ENCODE data around the gene RIPOR1. TPM values are rescaled to one million over a fixed set of nuclear protein-coding genes. Genes with fewer than 3 reads are reported as not detected.

The RIPOR1 gene
- total RNA-seq, 1 experiment from 2014 or later: 82.2 TPM

DNA sequence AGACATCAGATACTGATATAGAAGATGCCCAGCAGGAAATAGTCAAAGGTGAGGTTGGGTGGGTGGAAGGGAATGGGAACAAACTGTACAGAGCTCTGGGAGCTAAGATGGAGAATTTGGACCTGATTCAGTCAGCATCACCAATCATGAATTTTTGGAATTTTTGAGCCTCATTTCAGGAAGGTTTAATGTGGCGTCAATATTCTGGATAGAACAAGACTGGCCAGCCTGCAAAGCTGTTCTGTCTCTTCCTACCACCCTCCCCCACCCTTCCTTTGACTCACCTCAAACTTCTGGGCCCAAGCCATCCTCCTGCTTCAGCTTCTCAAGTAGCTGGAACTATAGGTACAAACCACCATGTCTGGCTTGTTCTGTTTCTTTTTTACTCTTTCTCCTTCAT lies 66.3 kb downstream of the RIPOR1 start:
- no TSS peak for BruUV-seq (replicated peaks)
- H3K36me3 ChIP-seq (ENCODE audit: control insufficient read depth, insufficient read depth, low read length): no peaks in the 10 kb centered on the region
- no peaks in the 10 kb centered on the region for H3K27me3 ChIP-seq (ENCODE audit: control insufficient read depth, insufficient read depth, low read length)
- ChIA-PET CTCF (no interaction called here), POLR2A (interaction anchor here (0.6 kb wide), 1 partner anchor 12 kb away, joined by 7 read pairs; no protein-coding TSS in a partner anchor)
- H3K4me3 ChIP-seq (ENCODE audit: low read depth in 2 of 2, low read length in 2 of 2): no peak overlapping the region
- ATAC-seq (no peak), DNase-seq (ENCODE audit: low read depth, low spot score) (no peak)
- H3K9me3 ChIP-seq (ENCODE audit: control insufficient read depth, insufficient read depth, low read depth, low read length): no peaks in the 10 kb centered on the region
- in situ Hi-C loops (cut with HindIII; ENCODE audit: low pct_unique_long_range_greater_than_20kb, low sequenced_read_pairs): no loop called here
- intact Hi-C loops (cut with micrococcal nuclease; ENCODE audit: unreplicated experiment): no loop called here
- H3K4me1 ChIP-seq (ENCODE audit: control insufficient read depth, insufficient read depth, low read length): no peaks in the 10 kb centered on the region
- TF ChIP-seq TCF7L2 (IDR thresholded peaks at IDR 0.05; ENCODE audit: low read depth, low read length) (no peak), POLR2AphosphoS5 (IDR thresholded peaks at IDR 0.05; ENCODE audit: low read depth, low read length) (no peak), SIN3A (IDR thresholded peaks at IDR 0.05; ENCODE audit: borderline replicate concordance, insufficient read depth, low read depth, low read length) (no peak)
- TF ChIP-seq, protein P1, sequence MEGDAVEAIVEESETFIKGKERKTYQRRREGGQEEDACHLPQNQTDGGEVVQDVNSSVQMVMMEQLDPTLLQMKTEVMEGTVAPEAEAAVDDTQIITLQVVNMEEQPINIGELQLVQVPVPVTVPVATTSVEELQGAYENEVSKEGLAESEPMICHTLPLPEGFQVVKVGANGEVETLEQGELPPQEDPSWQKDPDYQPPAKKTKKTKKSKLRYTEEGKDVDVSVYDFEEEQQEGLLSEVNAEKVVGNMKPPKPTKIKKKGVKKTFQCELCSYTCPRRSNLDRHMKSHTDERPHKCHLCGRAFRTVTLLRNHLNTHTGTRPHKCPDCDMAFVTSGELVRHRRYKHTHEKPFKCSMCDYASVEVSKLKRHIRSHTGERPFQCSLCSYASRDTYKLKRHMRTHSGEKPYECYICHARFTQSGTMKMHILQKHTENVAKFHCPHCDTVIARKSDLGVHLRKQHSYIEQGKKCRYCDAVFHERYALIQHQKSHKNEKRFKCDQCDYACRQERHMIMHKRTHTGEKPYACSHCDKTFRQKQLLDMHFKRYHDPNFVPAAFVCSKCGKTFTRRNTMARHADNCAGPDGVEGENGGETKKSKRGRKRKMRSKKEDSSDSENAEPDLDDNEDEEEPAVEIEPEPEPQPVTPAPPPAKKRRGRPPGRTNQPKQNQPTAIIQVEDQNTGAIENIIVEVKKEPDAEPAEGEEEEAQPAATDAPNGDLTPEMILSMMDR (IDR thresholded peaks at IDR 0.05): no peak
- TF ChIP-seq, protein P2, sequence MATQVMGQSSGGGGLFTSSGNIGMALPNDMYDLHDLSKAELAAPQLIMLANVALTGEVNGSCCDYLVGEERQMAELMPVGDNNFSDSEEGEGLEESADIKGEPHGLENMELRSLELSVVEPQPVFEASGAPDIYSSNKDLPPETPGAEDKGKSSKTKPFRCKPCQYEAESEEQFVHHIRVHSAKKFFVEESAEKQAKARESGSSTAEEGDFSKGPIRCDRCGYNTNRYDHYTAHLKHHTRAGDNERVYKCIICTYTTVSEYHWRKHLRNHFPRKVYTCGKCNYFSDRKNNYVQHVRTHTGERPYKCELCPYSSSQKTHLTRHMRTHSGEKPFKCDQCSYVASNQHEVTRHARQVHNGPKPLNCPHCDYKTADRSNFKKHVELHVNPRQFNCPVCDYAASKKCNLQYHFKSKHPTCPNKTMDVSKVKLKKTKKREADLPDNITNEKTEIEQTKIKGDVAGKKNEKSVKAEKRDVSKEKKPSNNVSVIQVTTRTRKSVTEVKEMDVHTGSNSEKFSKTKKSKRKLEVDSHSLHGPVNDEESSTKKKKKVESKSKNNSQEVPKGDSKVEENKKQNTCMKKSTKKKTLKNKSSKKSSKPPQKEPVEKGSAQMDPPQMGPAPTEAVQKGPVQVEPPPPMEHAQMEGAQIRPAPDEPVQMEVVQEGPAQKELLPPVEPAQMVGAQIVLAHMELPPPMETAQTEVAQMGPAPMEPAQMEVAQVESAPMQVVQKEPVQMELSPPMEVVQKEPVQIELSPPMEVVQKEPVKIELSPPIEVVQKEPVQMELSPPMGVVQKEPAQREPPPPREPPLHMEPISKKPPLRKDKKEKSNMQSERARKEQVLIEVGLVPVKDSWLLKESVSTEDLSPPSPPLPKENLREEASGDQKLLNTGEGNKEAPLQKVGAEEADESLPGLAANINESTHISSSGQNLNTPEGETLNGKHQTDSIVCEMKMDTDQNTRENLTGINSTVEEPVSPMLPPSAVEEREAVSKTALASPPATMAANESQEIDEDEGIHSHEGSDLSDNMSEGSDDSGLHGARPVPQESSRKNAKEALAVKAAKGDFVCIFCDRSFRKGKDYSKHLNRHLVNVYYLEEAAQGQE (IDR thresholded peaks at IDR 0.05; ENCODE audit: insufficient read depth in 1 of 2, low read depth in 2 of 2, low read length in 1 of 2): no peak
- H3K27ac ChIP-seq (ENCODE audit: low read length): no peak overlapping the region

Other genes starting within 250 kb of the RIPOR1 start
- gene PLEKHG4, start 249.3 kb upstream of the RIPOR1 start, total RNA-seq (2021; ENCODE audit: unreplicated experiment): 6.7 TPM
- gene KCTD19, start 202.1 kb upstream of the RIPOR1 start, total RNA-seq (2021; ENCODE audit: unreplicated experiment): 0.62 TPM
- 0.54 TPM for gene LRRC36, start 202.0 kb upstream of the RIPOR1 start, total RNA-seq (2021; ENCODE audit: unreplicated experiment)
- gene TPPP3, start 135.3 kb upstream of the RIPOR1 start, total RNA-seq (2021; ENCODE audit: unreplicated experiment): 0.95 TPM
- gene ZDHHC1, start 112.4 kb upstream of the RIPOR1 start, total RNA-seq (2021; ENCODE audit: unreplicated experiment): 7.8 TPM
- gene HSD11B2, start 97.7 kb upstream of the RIPOR1 start, total RNA-seq (2021; ENCODE audit: unreplicated experiment): 0.77 TPM
- gene ATP6V0D1, start 47.7 kb upstream of the RIPOR1 start, total RNA-seq (2021; ENCODE audit: unreplicated experiment): 70.8 TPM
- gene AGRP, start 45.3 kb upstream of the RIPOR1 start, total RNA-seq (2021; ENCODE audit: unreplicated experiment): not detected
- 33.1 TPM for gene CTCF, start 33.7 kb downstream of the RIPOR1 start, total RNA-seq (2021; ENCODE audit: unreplicated experiment)
- gene CARMIL2, start 116.3 kb downstream of the RIPOR1 start, total RNA-seq (2021; ENCODE audit: unreplicated experiment): 2.0 TPM
- 34.9 TPM for gene ACD, start 131.4 kb downstream of the RIPOR1 start, total RNA-seq (2021; ENCODE audit: unreplicated experiment)
- 10.8 TPM for gene PARD6A, start 132.1 kb downstream of the RIPOR1 start, total RNA-seq (2021; ENCODE audit: unreplicated experiment)
- 14.6 TPM for gene ENKD1, start 137.9 kb downstream of the RIPOR1 start, total RNA-seq (2021; ENCODE audit: unreplicated experiment)
- 0.80 TPM for gene C16orf86, start 138.0 kb downstream of the RIPOR1 start, total RNA-seq (2021; ENCODE audit: unreplicated experiment)
- gene GFOD2, start 190.5 kb downstream of the RIPOR1 start, total RNA-seq (2021; ENCODE audit: unreplicated experiment): 15.1 TPM